Measurements from ENCODE around the gene LST1.

- TF ChIP-seq CTCF (IDR thresholded peaks at IDR 0.05) (no peak), POLR2A (IDR thresholded peaks at IDR 0.05) (no peak)
Observed at GRCh38 chr6:31592396-31592771, 6.3 kb downstream of the LST1 start.

Data from suprapubic skin (tissue), 3 donors.